SK-N-SH (cell line): ENCODE data around the gene SLC26A11. TPM values are rescaled to one million over a fixed set of nuclear protein-coding genes. Genes with fewer than 3 reads are reported as not detected.

Experiments
- CTCF ChIA-PET: fragments of 300-600, 350-600 bp; formaldehyde crosslinking; extraction: SDS; loops from one replicate; lab custom pipeline; 2021; lab: Yijun Ruan, JAX
- POLR2A ChIA-PET: fragments of 350-600 bp; sonication (Branson Sonifier 250); formaldehyde crosslinking; extraction: SDS; loops from one replicate; lab custom pipeline; 2020; ENCODE audit warnings: antibody characterized with exemption, inconsistent platforms; lab: Yijun Ruan, JAX
- DNase-seq: peaks from one replicate; pipeline ENCODE4 v3.0.0; 2012
- H2AFZ ChIP-seq: fragments of 200-600 bp; sonication (generic); 2 replicates; pipeline ENCODE4 v1.8.1; 2016; ENCODE audit warnings: antibody characterized with exemption, mild to moderate bottlenecking, low read depth
- H3F3A ChIP-seq: fragments of 200-600 bp; sonication (generic); replicated peaks from 2 replicates; pipeline ENCODE3; 2016; ENCODE audit warnings: antibody characterized with exemption, mild to moderate bottlenecking; ENCODE audit not compliant: insufficient read depth
- H3K27ac ChIP-seq, 2 experiments: fragments of 200-500 bp in 1 of 2; fragments of 200-600 bp in 1 of 2; sonication (Bioruptor generic) in 1 of 2; sonication (generic), shearing (Covaris generic) in 1 of 2; 2 replicates each; pipeline versions ENCODE4 v1.5.1 to v1.6.1; 2014 to 2016; ENCODE audit warnings: low read depth in 2 of 2, inconsistent platforms in 1 of 2, low read length in 1 of 2, mild to moderate bottlenecking in 1 of 2, mixed read lengths in 1 of 2
- H3K27me3 ChIP-seq: fragments of 200-600 bp; sonication (generic), shearing (Covaris generic); 2 replicates; pipeline ENCODE4 v1.6.1; 2016; ENCODE audit warnings: mixed run types; ENCODE audit not compliant: insufficient read depth
- H3K36me3 ChIP-seq, 2 experiments: fragments of 200-500 bp in 1 of 2; fragments of 200-600 bp in 1 of 2; sonication (Bioruptor generic) in 1 of 2; sonication (generic) in 1 of 2; replicated peaks in 1 of 2; 2 replicates each; pipeline versions ENCODE3 to v1.5.1; 2014 to 2016; ENCODE audit warnings: low read length in 1 of 2, mild to moderate bottlenecking in 1 of 2; ENCODE audit not compliant: insufficient read depth in 2 of 2, control insufficient read depth in 1 of 2
- H3K4me1 ChIP-seq, 2 experiments: fragments of 200-500 bp in 1 of 2; fragments of 200-600 bp in 1 of 2; sonication (Bioruptor generic) in 1 of 2; sonication (generic), shearing (Covaris generic) in 1 of 2; 2 replicates each; pipeline versions ENCODE4 v1.5.1 to v1.6.1; 2014 to 2016; ENCODE audit warnings: low read depth in 1 of 2, low read length in 1 of 2, mixed run types in 1 of 2; ENCODE audit not compliant: insufficient read depth in 2 of 2, control insufficient read depth in 1 of 2
- H3K4me2 ChIP-seq: fragments of 200-600 bp; sonication (generic), shearing (Covaris generic); 2 replicates; pipeline ENCODE4 v1.6.1; 2017; ENCODE audit warnings: mixed run types
- H3K4me3 ChIP-seq, 2 experiments: fragments of 200-500 bp in 1 of 2; fragments of 200-600 bp in 1 of 2; sonication (Bioruptor generic) in 1 of 2; sonication (generic), shearing (Covaris generic) in 1 of 2; 2 replicates each; pipeline versions ENCODE4 v1.5.1 to v1.8.1; 2014 to 2016; ENCODE audit warnings: low read depth in 2 of 2, inconsistent platforms in 1 of 2, low read length in 1 of 2, mild to moderate bottlenecking in 1 of 2, mixed read lengths in 1 of 2, moderate library complexity in 1 of 2
- H3K79me2 ChIP-seq: fragments of 200-600 bp; sonication (generic); 2 replicates; pipeline ENCODE4 v1.8.1; 2017; ENCODE audit warnings: mild to moderate bottlenecking; ENCODE audit not compliant: insufficient read depth
- H3K9ac ChIP-seq: fragments of 200-600 bp; sonication (generic); 2 replicates; pipeline ENCODE4 v1.6.1; 2017; ENCODE audit warnings: mixed run types
- H3K9me2 ChIP-seq: fragments of 200-600 bp; sonication (generic); 2 replicates; pipeline ENCODE4 v1.6.1; 2017; ENCODE audit warnings: mixed run types
- H3K9me3 ChIP-seq: fragments of 200-600 bp; sonication (generic); 2 replicates; pipeline ENCODE4 v1.6.1; 2017; ENCODE audit warnings: mixed run types, mild to moderate bottlenecking, moderate library complexity
- H4K20me1 ChIP-seq: fragments of 200-600 bp; sonication (generic); 2 replicates; pipeline ENCODE4 v1.6.1; 2017; ENCODE audit warnings: mild to moderate bottlenecking, mixed run types; ENCODE audit not compliant: insufficient read depth
- CHD2 ChIP-seq: fragments of 150-350 bp; IDR thresholded peaks from 2 replicates; pipeline ENCODE4 v1.6.1; 2018; ENCODE audit warnings: low read length; ENCODE audit not compliant: partially characterized antibody
- EZH2phosphoT487 ChIP-seq: fragments of 200-600 bp; sonication (generic); IDR thresholded peaks from 2 replicates; pipeline ENCODE4 v1.6.1; 2017; ENCODE audit warnings: low read depth, mixed run types, mild to moderate bottlenecking, antibody characterized with exemption, moderate library complexity, borderline replicate concordance
- GATA2 ChIP-seq: sonication (generic); formaldehyde crosslinking; IDR thresholded peaks from 2 replicates; pipeline ENCODE4 v1.5.0; 2020; ENCODE audit warnings: mild to moderate bottlenecking, missing genetic modification reagents
- NRF1 ChIP-seq: IDR thresholded peaks from 2 replicates; pipeline ENCODE4 v1.6.1; 2012; ENCODE audit warnings: low read depth, mild to moderate bottlenecking, low read length
- POLR2AphosphoS5 ChIP-seq: IDR thresholded peaks from 2 replicates; pipeline ENCODE4 v1.6.1; 2012; ENCODE audit warnings: low read depth, low read length
- RCOR1 ChIP-seq: fragments of 150-350 bp; IDR thresholded peaks from 2 replicates; pipeline ENCODE4 v1.6.1; 2017; ENCODE audit warnings: antibody characterized with exemption, low read length
- RFX5 ChIP-seq: IDR thresholded peaks from 2 replicates; pipeline ENCODE4 v1.6.1; 2012; ENCODE audit warnings: mild to moderate bottlenecking, improper control_type of control experiment, low read length
- RXRA ChIP-seq: IDR thresholded peaks from 2 replicates; pipeline ENCODE4 v1.4.0; 2012; ENCODE audit warnings: low read depth, mild to moderate bottlenecking, borderline replicate concordance
- SIN3A ChIP-seq: IDR thresholded peaks from 2 replicates; pipeline ENCODE4 v1.6.1; 2012; ENCODE audit warnings: low read depth, mild to moderate bottlenecking, low read length, moderate library complexity, borderline replicate concordance
- TAF1 ChIP-seq: IDR thresholded peaks from 2 replicates; pipeline ENCODE4 v1.6.1; 2012; ENCODE audit warnings: low read depth, mild to moderate bottlenecking, low read length, moderate library complexity, borderline replicate concordance
- TEAD4 ChIP-seq: IDR thresholded peaks from 2 replicates; pipeline ENCODE4 v1.4.0; 2012; ENCODE audit warnings: mild to moderate bottlenecking, borderline replicate concordance; ENCODE audit not compliant: insufficient read depth
- YY1 ChIP-seq: IDR thresholded peaks from 2 replicates; pipeline ENCODE4 v1.4.0; 2012; ENCODE audit warnings: low read depth, mild to moderate bottlenecking
- WGBS: methylation state at CpG from one replicate; pipeline ENCODE4 v1.1.6; 2017; ENCODE audit warnings: low lambda C conversion rate; 5-methylcytosine and 5-hydroxymethylcytosine counted together
- polyA plus RNA-seq, 3 experiments: library from polyadenylated mRNA; depleted of rRNA; stranded (reverse); fragments of >200 nt; gene quantifications; 2 replicates each; pipeline ENCODE4 v1.2.3, GENCODE V29; 2012
- TF ChIP-seq, protein P1 (sequence below): IDR thresholded peaks from 2 replicates; pipeline ENCODE4 v1.6.1; 2012; ENCODE audit warnings: mild to moderate bottlenecking, low read depth, low read length, moderate library complexity
- TF ChIP-seq, protein P2 (sequence below): IDR thresholded peaks from 2 replicates; pipeline ENCODE4 v1.4.0; 2012; ENCODE audit warnings: low read depth
- TF ChIP-seq, protein P3 (sequence below): fragments of 150-350 bp; IDR thresholded peaks from 2 replicates; pipeline ENCODE4 v1.6.1; 2017; ENCODE audit warnings: antibody characterized with exemption, low read length, low read depth, borderline replicate concordance

Gene SLC26A11
- polyA plus RNA-seq, 1 of the 3 experiments (the other 2 are of a cell fraction), result 35.9 TPM

DNA sequence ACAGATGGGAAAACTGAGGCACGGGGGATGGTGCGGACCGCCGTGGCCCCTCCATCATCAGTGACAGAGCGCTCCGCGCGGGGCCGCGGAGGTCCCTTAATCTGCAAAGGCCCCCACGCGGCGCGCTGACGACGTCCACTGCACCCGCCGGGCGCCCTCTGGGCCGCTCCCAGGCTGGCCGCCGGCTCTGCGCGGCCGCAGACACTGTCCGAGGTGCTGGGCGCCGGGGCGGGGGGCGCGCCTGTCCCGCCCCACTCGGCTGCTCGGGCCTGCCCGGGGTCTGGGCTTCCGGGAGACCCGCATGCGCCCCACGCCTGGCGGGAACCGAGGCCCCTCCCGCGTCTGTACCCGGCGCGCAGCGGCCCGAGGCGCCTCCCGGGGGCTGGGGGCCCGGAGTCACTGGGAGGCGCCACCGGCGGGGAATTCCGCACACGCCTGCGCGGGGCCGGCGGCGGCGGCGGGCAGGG lies 39.9 kb downstream of the SLC26A11 start (continued):
- TF ChIP-seq GATA2 (CRISPR knock-in tag) (no peak), POLR2AphosphoS5 (peak; percentile 44), EZH2phosphoT487 (no peak)

DNA sequence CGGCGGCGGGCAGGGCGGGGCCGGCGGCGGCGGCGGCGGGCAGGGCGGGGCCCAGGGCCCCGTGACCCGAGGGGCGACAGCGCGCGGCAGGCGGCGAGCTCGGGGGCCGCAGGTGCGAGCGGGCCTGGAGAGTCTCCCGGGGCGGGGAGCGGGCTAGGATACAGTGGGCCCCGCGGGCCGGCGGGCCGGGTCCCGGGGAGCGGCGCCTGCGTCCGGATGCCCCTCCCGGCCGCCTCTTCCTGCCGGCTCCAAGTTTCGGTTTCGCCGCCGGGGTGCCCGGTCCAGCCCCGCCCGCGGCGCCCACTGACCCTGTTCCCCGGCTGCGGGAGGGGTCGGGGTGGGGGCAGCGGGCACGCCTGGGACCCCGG lies 40.5 kb downstream of the SLC26A11 start, which contains the start of gene RNF213:
Gene RNF213, plus strand, starts transcription at position 62 of the 368 bp plus-strand sequence. CDS start 2,830 bp downstream, outside the sequence.
- Histone ChIP-seq H3K4me1 (peaks cover 24 to 34% of the 10 kb centered on the region in 2 experiments; a peak in 3 of 4 replicates), H3K27ac (peak within 1 kb of the TSS; percentile 75 to 83), H3K9ac (peak within 1 kb of the TSS; percentile 85), H3K9me3 (no peaks in the 10 kb centered on the region), H3K4me3 (peak within 1 kb of the TSS; percentile 74 to 82), H4K20me1 (no peaks in the 10 kb centered on the region), H3F3A (peaks cover 30% of the 10 kb centered on the region), H3K36me3 (peaks cover 0 to 13% of the 10 kb centered on the region in 2 experiments), H3K4me2 (peak within 1 kb of the TSS; percentile 86), H3K27me3 (no peaks in the 10 kb centered on the region), H3K9me2 (no peaks in the 10 kb centered on the region), H2AFZ (peak within 1 kb of the TSS; percentile 17), H3K79me2 (peaks cover 35% of the 10 kb centered on the region)
- peak; percentile 98 for DNase-seq
- CTCF ChIA-PET, result interaction anchor here (1.1 to 1.2 kb wide), 2 partner anchors 13 to 65 kb away, joined by 3 to 4 read pairs; no protein-coding TSS in a partner anchor
- TF ChIP-seq NRF1 (0 out of 2 replicates have a peak, but pooled peaks have one; percentile 2), POLR2AphosphoS5 (peak; percentile 54; the same call in 1 of the 2 replicates), EZH2phosphoT487 (no peak)
- TF ChIP-seq, protein P1, sequence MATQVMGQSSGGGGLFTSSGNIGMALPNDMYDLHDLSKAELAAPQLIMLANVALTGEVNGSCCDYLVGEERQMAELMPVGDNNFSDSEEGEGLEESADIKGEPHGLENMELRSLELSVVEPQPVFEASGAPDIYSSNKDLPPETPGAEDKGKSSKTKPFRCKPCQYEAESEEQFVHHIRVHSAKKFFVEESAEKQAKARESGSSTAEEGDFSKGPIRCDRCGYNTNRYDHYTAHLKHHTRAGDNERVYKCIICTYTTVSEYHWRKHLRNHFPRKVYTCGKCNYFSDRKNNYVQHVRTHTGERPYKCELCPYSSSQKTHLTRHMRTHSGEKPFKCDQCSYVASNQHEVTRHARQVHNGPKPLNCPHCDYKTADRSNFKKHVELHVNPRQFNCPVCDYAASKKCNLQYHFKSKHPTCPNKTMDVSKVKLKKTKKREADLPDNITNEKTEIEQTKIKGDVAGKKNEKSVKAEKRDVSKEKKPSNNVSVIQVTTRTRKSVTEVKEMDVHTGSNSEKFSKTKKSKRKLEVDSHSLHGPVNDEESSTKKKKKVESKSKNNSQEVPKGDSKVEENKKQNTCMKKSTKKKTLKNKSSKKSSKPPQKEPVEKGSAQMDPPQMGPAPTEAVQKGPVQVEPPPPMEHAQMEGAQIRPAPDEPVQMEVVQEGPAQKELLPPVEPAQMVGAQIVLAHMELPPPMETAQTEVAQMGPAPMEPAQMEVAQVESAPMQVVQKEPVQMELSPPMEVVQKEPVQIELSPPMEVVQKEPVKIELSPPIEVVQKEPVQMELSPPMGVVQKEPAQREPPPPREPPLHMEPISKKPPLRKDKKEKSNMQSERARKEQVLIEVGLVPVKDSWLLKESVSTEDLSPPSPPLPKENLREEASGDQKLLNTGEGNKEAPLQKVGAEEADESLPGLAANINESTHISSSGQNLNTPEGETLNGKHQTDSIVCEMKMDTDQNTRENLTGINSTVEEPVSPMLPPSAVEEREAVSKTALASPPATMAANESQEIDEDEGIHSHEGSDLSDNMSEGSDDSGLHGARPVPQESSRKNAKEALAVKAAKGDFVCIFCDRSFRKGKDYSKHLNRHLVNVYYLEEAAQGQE, result peak; percentile 12; the same call in 1 of the 2 replicates
- POLR2A ChIA-PET, result interaction anchor here (1.0 kb wide), 1 partner anchor 9 kb away, joined by 3 read pairs; no protein-coding TSS in a partner anchor
- WGBS, result 2% methylated on average over 12 of the region's 54 CpGs

DNA sequence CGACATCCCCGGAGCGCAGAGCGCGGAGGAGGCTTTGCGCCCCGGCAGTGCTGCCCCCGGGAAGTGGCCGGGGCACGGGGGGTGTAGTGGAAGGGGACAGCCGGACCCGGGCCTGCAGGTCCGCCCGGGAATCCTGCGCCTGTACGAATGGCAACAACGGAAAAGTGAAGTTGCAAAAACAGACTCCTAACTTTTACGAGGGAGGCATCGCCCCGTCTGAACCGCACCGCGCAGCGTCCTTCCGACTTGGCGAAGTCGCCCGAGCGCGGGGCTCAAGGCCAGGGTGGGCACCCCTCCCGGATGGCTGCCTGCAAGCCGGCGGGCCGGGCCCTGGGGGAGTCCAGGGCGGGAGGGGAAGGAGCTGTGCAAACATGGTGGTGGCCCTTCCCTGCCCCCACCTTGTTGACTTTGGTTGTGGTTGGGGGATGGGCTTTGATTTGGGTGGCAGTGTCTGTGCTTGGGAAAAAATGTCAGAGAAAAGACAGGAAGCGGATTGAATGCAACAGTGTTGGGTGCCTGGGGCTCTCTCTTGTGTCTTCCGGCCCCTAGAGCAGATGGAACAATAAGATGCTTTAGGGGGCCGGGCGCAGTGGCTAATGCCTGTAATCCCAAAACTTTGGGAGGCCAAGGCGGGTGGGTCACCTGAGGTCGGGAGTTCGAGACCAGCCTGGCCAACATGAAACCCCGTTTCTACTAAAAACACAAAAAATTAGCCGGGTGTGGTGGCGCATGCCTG lies 41.1 kb downstream of the SLC26A11 start:
- H4K20me1 ChIP-seq, result no peaks in the 10 kb centered on the region
- ChIA-PET POLR2A (interaction anchor here (1.0 to 1.1 kb wide), 2 partner anchors 9 to 160 kb away, joined by 3 read pairs; partner anchors contain the start of gene GAA), CTCF (interaction anchor here (1.1 to 1.2 kb wide), 2 partner anchors 13 to 66 kb away, joined by 3 to 4 read pairs; no protein-coding TSS in a partner anchor)
- H3K9ac ChIP-seq, result peak overlapping the region; percentile 85
- peaks cover 4 to 13% of the 10 kb centered on the region in 2 experiments for H3K36me3 ChIP-seq
- peak; percentile 75 for DNase-seq
- H3K27me3 ChIP-seq, result no peaks in the 10 kb centered on the region
- 11% methylated on average over 43 of the region's 45 CpGs for WGBS
- no peaks in the 10 kb centered on the region for H3K9me3 ChIP-seq
- no peaks in the 10 kb centered on the region for H3K9me2 ChIP-seq
- H3K79me2 ChIP-seq, result peaks cover 35% of the 10 kb centered on the region
- peak overlapping the region; percentile 4; the same call in 1 of the 2 replicates for H2AFZ ChIP-seq
- peak overlapping the region; percentile 74 to 82 for H3K4me3 ChIP-seq
- peak overlapping the region; percentile 86 for H3K4me2 ChIP-seq
- H3F3A ChIP-seq, result peaks cover 25% of the 10 kb centered on the region
- H3K27ac ChIP-seq, result peak overlapping the region; percentile 75 to 83
- H3K4me1 ChIP-seq, result peaks cover 24 to 34% of the 10 kb centered on the region in 2 experiments; a peak in 3 of 4 replicates
- TF ChIP-seq RXRA (no peak), RCOR1 (0 out of 2 replicates have a peak, but pooled peaks have one; percentile 29), CHD2 (peak; percentile 97), TEAD4 (no peak), RFX5 (no peak), TAF1 (0 out of 2 replicates have a peak, but pooled peaks have one; percentile 45), SIN3A (no peak), YY1 (peak; percentile 63)
- TF ChIP-seq, protein P2, sequence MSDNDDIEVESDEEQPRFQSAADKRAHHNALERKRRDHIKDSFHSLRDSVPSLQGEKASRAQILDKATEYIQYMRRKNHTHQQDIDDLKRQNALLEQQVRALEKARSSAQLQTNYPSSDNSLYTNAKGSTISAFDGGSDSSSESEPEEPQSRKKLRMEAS, result no peak; the same call in 1 of the 2 replicates
- TF ChIP-seq, protein P3, sequence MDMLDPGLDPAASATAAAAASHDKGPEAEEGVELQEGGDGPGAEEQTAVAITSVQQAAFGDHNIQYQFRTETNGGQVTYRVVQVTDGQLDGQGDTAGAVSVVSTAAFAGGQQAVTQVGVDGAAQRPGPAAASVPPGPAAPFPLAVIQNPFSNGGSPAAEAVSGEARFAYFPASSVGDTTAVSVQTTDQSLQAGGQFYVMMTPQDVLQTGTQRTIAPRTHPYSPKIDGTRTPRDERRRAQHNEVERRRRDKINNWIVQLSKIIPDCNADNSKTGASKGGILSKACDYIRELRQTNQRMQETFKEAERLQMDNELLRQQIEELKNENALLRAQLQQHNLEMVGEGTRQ, result no peak
